KMS-11 (cell line): ENCODE data around the gene TMPRSS15.

Source experiments
- H2AFZ ChIP-seq: fragments of 200-600 bp; sonication (generic); 2 replicates; pipeline ENCODE4 v1.6.1; 2016; ENCODE audit warnings: antibody characterized with exemption, mixed run types, low read depth
- H3K27ac ChIP-seq: fragments of 200-600 bp; sonication (generic); 2 replicates; pipeline ENCODE4 v1.6.1; 2016; ENCODE audit warnings: mild to moderate bottlenecking, mixed run types
- H3K27me3 ChIP-seq: fragments of 200-600 bp; sonication (generic); 2 replicates; pipeline ENCODE4 v1.6.1; 2017; ENCODE audit warnings: mild to moderate bottlenecking, low read depth, mixed run types, moderate library complexity; ENCODE audit not compliant: insufficient read depth
- H3K36me3 ChIP-seq: fragments of 200-600 bp; sonication (generic); 2 replicates; pipeline ENCODE4 v1.6.1; 2017; ENCODE audit warnings: mild to moderate bottlenecking, mixed run types; ENCODE audit not compliant: insufficient read depth
- H3K4me1 ChIP-seq: fragments of 200-600 bp; sonication (generic); 2 replicates; pipeline ENCODE4 v1.6.1; 2016; ENCODE audit warnings: mild to moderate bottlenecking, low read depth, mixed run types; ENCODE audit not compliant: poor library complexity, severe bottlenecking
- H3K4me2 ChIP-seq: fragments of 200-600 bp; sonication (generic); 2 replicates; pipeline ENCODE4 v1.7.0; 2016; ENCODE audit warnings: mild to moderate bottlenecking, mixed run types
- H3K4me3 ChIP-seq: fragments of 200-600 bp; sonication (generic); IDR thresholded peaks from 2 replicates; pipeline ENCODE4 v1.6.1; 2017; ENCODE audit warnings: low read depth, low read length, mixed read lengths; ENCODE audit not compliant: insufficient read depth
- H3K79me2 ChIP-seq: fragments of 200-600 bp; sonication (generic); 2 replicates; pipeline ENCODE4 v1.6.1; 2016; ENCODE audit warnings: low read depth, mixed run types; ENCODE audit not compliant: insufficient read depth
- H3K9ac ChIP-seq: fragments of 200-600 bp; sonication (generic); 2 replicates; pipeline ENCODE4 v1.6.1; 2016; ENCODE audit warnings: mild to moderate bottlenecking, mixed run types
- H4K20me1 ChIP-seq: fragments of 200-600 bp; sonication (generic); 2 replicates; pipeline ENCODE4 v1.6.1; 2016; ENCODE audit warnings: mild to moderate bottlenecking, mixed run types; ENCODE audit not compliant: insufficient read depth
- TF ChIP-seq, protein P1 (sequence below): fragments of 200-600 bp; sonication (generic); conservative IDR thresholded peaks from 2 replicates; pipeline ENCODE4 v1.6.1; 2017; ENCODE audit warnings: low read depth, mild to moderate bottlenecking, antibody characterized with exemption, low read length, moderate library complexity, mixed read lengths

TMPRSS15 gene

DNA sequence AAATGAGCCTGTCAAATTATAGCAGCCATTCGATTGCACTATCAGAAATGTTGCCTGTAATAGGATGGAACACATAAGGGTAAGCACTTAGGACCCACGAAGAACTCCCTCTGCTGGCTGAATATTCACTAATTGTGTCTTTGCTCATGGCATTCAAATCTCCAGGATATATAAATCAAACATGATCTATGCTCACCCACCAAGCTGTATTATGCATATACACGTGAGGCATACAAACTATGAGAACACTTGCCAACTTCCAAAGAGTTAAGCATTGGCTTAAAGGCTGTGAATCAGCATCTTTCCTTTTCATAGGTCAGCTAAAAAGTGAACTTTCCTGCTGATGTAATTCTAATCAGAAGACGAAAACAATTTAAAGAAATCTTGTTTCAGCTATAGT, 34.5 kb downstream of the TMPRSS15 start:
- Histone ChIP-seq H3K27me3 (no peaks in the 10 kb centered on the region), H3K4me1 (peaks cover 31% of the 10 kb centered on the region), H3K36me3 (no peaks in the 10 kb centered on the region), H3K27ac (no peak overlapping the region), H3K4me2 (peak overlapping the region; percentile 22), H3K79me2 (no peaks in the 10 kb centered on the region), H2AFZ (peak overlapping the region; percentile 52; the same call in 1 of the 2 replicates), H3K9ac (no peak overlapping the region), H3K4me3 (no peak overlapping the region), H4K20me1 (no peaks in the 10 kb centered on the region)
- TF ChIP-seq, protein P1, sequence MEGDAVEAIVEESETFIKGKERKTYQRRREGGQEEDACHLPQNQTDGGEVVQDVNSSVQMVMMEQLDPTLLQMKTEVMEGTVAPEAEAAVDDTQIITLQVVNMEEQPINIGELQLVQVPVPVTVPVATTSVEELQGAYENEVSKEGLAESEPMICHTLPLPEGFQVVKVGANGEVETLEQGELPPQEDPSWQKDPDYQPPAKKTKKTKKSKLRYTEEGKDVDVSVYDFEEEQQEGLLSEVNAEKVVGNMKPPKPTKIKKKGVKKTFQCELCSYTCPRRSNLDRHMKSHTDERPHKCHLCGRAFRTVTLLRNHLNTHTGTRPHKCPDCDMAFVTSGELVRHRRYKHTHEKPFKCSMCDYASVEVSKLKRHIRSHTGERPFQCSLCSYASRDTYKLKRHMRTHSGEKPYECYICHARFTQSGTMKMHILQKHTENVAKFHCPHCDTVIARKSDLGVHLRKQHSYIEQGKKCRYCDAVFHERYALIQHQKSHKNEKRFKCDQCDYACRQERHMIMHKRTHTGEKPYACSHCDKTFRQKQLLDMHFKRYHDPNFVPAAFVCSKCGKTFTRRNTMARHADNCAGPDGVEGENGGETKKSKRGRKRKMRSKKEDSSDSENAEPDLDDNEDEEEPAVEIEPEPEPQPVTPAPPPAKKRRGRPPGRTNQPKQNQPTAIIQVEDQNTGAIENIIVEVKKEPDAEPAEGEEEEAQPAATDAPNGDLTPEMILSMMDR = peak; percentile 79

DNA sequence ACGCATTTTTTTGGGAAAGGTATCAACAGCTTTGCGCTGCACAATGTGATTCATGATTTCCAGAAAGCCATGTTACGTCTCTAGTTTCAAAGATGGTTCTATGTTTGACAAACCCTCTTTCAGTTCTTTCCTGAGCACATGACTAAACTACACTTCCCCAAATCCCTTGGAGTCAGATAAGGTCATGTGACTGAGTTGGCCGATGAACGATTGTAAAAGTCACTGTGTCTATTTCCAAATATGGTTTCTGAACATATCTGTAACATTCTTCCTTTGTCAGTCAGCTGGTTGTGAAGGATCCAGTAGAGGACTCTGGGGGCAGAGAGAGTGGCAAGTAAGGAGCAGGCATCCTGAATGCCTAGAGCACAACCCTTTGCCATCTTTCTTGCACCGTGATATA, 35.4 kb downstream of the TMPRSS15 start:
- H3K36me3 ChIP-seq = no peaks in the 10 kb centered on the region
- TF ChIP-seq, protein P1 = no peak
- H2AFZ ChIP-seq = 0 out of 2 replicates have a peak overlapping the region, but pooled peaks have one; percentile 52
- H3K27me3 ChIP-seq = no peaks in the 10 kb centered on the region
- no peak overlapping the region for H3K4me2 ChIP-seq
- no peak overlapping the region for H3K9ac ChIP-seq
- peaks cover 31% of the 10 kb centered on the region for H3K4me1 ChIP-seq
- no peaks in the 10 kb centered on the region for H3K79me2 ChIP-seq
- no peak overlapping the region for H3K27ac ChIP-seq
- H3K4me3 ChIP-seq = no peak overlapping the region
- no peaks in the 10 kb centered on the region for H4K20me1 ChIP-seq

DNA sequence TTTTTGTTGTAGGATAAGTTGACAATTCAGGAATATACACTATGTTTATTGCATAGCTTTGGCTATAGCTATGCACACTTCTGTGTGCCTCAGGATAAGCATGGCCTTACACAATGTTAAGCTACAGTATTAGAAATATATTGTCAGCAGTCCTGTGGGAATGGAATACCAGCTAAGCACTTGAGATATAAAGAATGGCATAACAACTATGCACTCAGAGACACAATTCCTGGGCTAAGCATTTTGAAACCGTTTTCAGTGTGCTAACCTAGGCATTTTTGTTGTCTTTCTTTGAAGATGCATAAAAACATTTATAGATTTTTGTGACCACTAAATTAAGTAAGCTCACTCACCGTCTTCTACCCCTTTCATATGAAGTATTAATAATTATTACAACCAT, 46.8 kb downstream of the TMPRSS15 start:
- H3K4me2 ChIP-seq = peak overlapping the region; percentile 77
- H3K27me3 ChIP-seq = no peaks in the 10 kb centered on the region
- no peaks in the 10 kb centered on the region for H3K36me3 ChIP-seq
- no peaks in the 10 kb centered on the region for H4K20me1 ChIP-seq
- 0 out of 2 replicates have a peak overlapping the region, but pooled peaks have one; percentile 4 for H3K9ac ChIP-seq
- H3K4me3 ChIP-seq = no peak overlapping the region
- H2AFZ ChIP-seq = peak overlapping the region; percentile 41
- H3K4me1 ChIP-seq = peaks cover 45% of the 10 kb centered on the region
- TF ChIP-seq, protein P1 = no peak
- no peaks in the 10 kb centered on the region for H3K79me2 ChIP-seq
- H3K27ac ChIP-seq = peak overlapping the region; percentile 57

DNA sequence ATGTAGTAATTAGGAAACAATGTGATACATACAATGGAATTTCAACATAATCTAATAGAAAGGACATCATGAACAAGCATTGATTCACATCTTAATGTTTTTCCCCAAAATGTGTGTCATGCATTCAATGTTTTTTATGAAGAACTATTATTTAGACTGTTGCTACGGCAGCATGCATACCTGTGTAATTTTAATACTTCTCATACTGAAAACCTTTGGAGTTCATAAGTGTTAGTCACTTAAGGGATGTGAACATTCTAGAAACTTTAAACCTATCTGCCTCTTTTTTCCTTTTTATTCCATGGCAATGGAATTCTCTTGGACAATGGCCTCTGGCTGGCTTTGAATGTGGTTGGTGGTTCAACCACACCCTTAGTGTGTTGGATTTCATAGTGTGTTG, 48.6 kb downstream of the TMPRSS15 start:
- Histone ChIP-seq H4K20me1 (no peaks in the 10 kb centered on the region), H3K79me2 (no peaks in the 10 kb centered on the region)
- TF ChIP-seq, protein P1 = no peak

More for the DNA sequence above, 48.6 kb downstream of the TMPRSS15 start:
- no peak overlapping the region for H2AFZ ChIP-seq
- no peak overlapping the region for H3K27ac ChIP-seq
- no peak overlapping the region for H3K4me3 ChIP-seq
- H3K36me3 ChIP-seq = no peaks in the 10 kb centered on the region
- no peak overlapping the region for H3K4me2 ChIP-seq
- no peak overlapping the region for H3K9ac ChIP-seq
- H3K27me3 ChIP-seq = no peaks in the 10 kb centered on the region
- peaks cover 47% of the 10 kb centered on the region for H3K4me1 ChIP-seq
